ENCODE results near the gene MYBL2.

- TF ChIP-seq CTCF (IDR thresholded peaks at IDR 0.05 in 8 of 11, conservative IDR thresholded peaks at IDR 0.05 in 3 of 11) (no peak), POLR2AphosphoS5 (IDR thresholded peaks at IDR 0.05) (no peak), POLR2A (IDR thresholded peaks at IDR 0.05) (no peak)
These were observed 69.8 kb downstream of the MYBL2 start for GRCh38 chr20:43736588-43737158.

Measured in spleen (tissue), 7 donors.